Skin epidermis (tissue), 12 donors: Measurements from ENCODE around the gene KMT2D.

ENCODE experiments used
- H3K27ac ChIP-seq, 21 experiments: fragments of 200-600 bp; sonication (generic) in 11 of 21; one replicate each; pipeline ENCODE4 v1.5.0; 2020; ENCODE audit warnings: mild to moderate bottlenecking in 3 of 21, inconsistent platforms in 2 of 21, moderate library complexity in 2 of 21
- H3K4me3 ChIP-seq, 7 experiments: fragments of 200-600 bp; sonication (generic) in 2 of 7; one replicate each; pipeline ENCODE4 v1.5.0; 2020; ENCODE audit warnings: inconsistent platforms in 2 of 7, mild to moderate bottlenecking in 2 of 7, moderate library complexity in 1 of 7

The KMT2D gene

GRCh38 chr12:49025463-49025862 is 35.1 kb downstream of the KMT2D start:
- no peak overlapping the region for H3K27ac ChIP-seq
- no peak overlapping the region for H3K4me3 ChIP-seq

GRCh38 chr12:49024543-49024942 is 36.1 kb downstream of the KMT2D start:
- Histone ChIP-seq H3K4me3 (no peak overlapping the region), H3K27ac (no peak overlapping the region)

- H3K4me3 ChIP-seq, result no peak overlapping the region
- no peak overlapping the region for H3K27ac ChIP-seq
Measured at GRCh38 chr12:49023812-49024211, 36.8 kb downstream of the KMT2D start.

- H3K4me3 ChIP-seq, result no peak overlapping the region
- no peak overlapping the region for H3K27ac ChIP-seq
Measured at GRCh38 chr12:49022558-49023178, 37.9 kb downstream of the KMT2D start.

GRCh38 chr12:49021292-49021915 is 39.2 kb downstream of the KMT2D start:
- Histone ChIP-seq H3K4me3 (no peak overlapping the region), H3K27ac (peak overlapping the region in 1 of 21 experiments; percentile 13)

- Histone ChIP-seq H3K4me3 (no peak overlapping the region), H3K27ac (peak overlapping the region in 9 of 21 experiments; percentile 31 to 98 (median 94))
Measured at GRCh38 chr12:49020441-49020840, 40.2 kb downstream of the KMT2D start.

- Histone ChIP-seq H3K27ac (peak overlapping the region in 20 of 21 experiments; percentile 67 to 98 (median 95)), H3K4me3 (peak overlapping the region in 4 of 7 experiments; percentile 68 to 81 (median 79))
Measured at GRCh38 chr12:49019443-49020324, 40.9 kb downstream of the KMT2D start.

- Histone ChIP-seq H3K4me3 (peak overlapping the region; percentile 62 to 81 (median 72)), H3K27ac (peak overlapping the region in 20 of 21 experiments; percentile 67 to 98 (median 95))
Measured at GRCh38 chr12:49019120-49019430, 41.5 kb downstream of the KMT2D start.

GRCh38 chr12:49018261-49019119 is 42.1 kb downstream of the KMT2D start, which contains the start of gene PRKAG1:
Gene PRKAG1 (minus strand): TSS chr12:49018776. CDS start chr12:49018740, 36 bp downstream.
- H3K4me3 ChIP-seq, result peak within 1 kb of the TSS; percentile 62 to 81 (median 72)
- peak within 1 kb of the TSS; percentile 67 to 98 (median 95) for H3K27ac ChIP-seq

- Histone ChIP-seq H3K4me3 (peak overlapping the region; percentile 62 to 81 (median 72)), H3K27ac (peak overlapping the region; percentile 67 to 98 (median 95))
Measured at GRCh38 chr12:49017891-49018260, 42.7 kb downstream of the KMT2D start.

GRCh38 chr12:49015196-49015595 is 45.4 kb downstream of the KMT2D start:
- Histone ChIP-seq H3K27ac (no peak overlapping the region), H3K4me3 (no peak overlapping the region)

GRCh38 chr12:49014547-49014946 is 46.0 kb downstream of the KMT2D start:
- Histone ChIP-seq H3K27ac (no peak overlapping the region), H3K4me3 (no peak overlapping the region)

GRCh38 chr12:49013428-49013827 is 47.2 kb downstream of the KMT2D start:
- no peak overlapping the region for H3K4me3 ChIP-seq
- no peak overlapping the region for H3K27ac ChIP-seq

GRCh38 chr12:49012739-49013138 is 47.9 kb downstream of the KMT2D start:
- no peak overlapping the region for H3K4me3 ChIP-seq
- no peak overlapping the region for H3K27ac ChIP-seq
